ENCODE results near the gene RIN1. TPM values are rescaled to one million over a fixed set of nuclear protein-coding genes. Genes with fewer than 3 reads are reported as not detected.

The RIN1 gene
- total RNA-seq, 1 donor from 2014 or later: 4.8 TPM

Other genes with a start within 250 kb of the RIN1 start
- 18.0 and 18.5 TPM in 2 replicates for gene KLC2, start 78.7 kb downstream of the RIN1 start, total RNA-seq
- 77.8 and 196 TPM in 2 replicates for gene RAB1B, start 67.8 kb downstream of the RIN1 start, total RNA-seq
- gene CNIH2, start 58.3 kb downstream of the RIN1 start, total RNA-seq: not detected in 2 replicates
- 111 and 159 TPM in 2 replicates for gene YIF1A, start 47.3 kb downstream of the RIN1 start, total RNA-seq
- not detected in 2 replicates for gene TMEM151A, start 44.5 kb downstream of the RIN1 start, total RNA-seq
- gene CD248, start 19.4 kb downstream of the RIN1 start, total RNA-seq: 0.23 and 0.68 TPM in 2 replicates
- gene BRMS1, start 8.7 kb upstream of the RIN1 start, total RNA-seq: 65.7 and 71.8 TPM in 2 replicates
- gene B4GAT1, start 11.2 kb upstream of the RIN1 start, total RNA-seq: 25.8 and 28.1 TPM in 2 replicates
- 1.2 and 2.3 TPM in 2 replicates for gene SLC29A2, start 35.3 kb upstream of the RIN1 start, total RNA-seq
- not detected in 2 replicates for gene NPAS4, start 84.6 kb upstream of the RIN1 start, total RNA-seq
- 40.7 and 61.1 TPM in 2 replicates for gene MRPL11, start 102.4 kb upstream of the RIN1 start, total RNA-seq
- 3.7 and 4.9 TPM in 2 replicates for gene PELI3, start 130.5 kb upstream of the RIN1 start, total RNA-seq
- gene DPP3, start 144.0 kb upstream of the RIN1 start, total RNA-seq: 50.5 and 71.7 TPM in 2 replicates
- 28.6 and 36.8 TPM in 2 replicates for gene BBS1, start 174.2 kb upstream of the RIN1 start, total RNA-seq
- 26.2 and 33.0 TPM in 2 replicates for gene ZDHHC24, start 209.6 kb upstream of the RIN1 start, total RNA-seq
- gene ACTN3, start 210.5 kb upstream of the RIN1 start, total RNA-seq: under 0.01 and 0.14 TPM in 2 replicates
- 27.8 and 63.5 TPM in 2 replicates for gene CTSF, start 232.2 kb upstream of the RIN1 start, total RNA-seq

Data from dermis blood vessel endothelial cell (primary cell).